HG03469 (cell line): ENCODE results near the gene IER5.

ENCODE experiments used
- ATAC-seq: cut with Tn5 transposase; IDR thresholded peaks from one replicate; pipeline ENCODE4 v1.9.1; 2021; ENCODE audit warnings: mild to moderate bottlenecking, moderate library complexity, moderate number of reproducible peaks; ENCODE audit not compliant: unreplicated experiment

IER5 gene

DNA sequence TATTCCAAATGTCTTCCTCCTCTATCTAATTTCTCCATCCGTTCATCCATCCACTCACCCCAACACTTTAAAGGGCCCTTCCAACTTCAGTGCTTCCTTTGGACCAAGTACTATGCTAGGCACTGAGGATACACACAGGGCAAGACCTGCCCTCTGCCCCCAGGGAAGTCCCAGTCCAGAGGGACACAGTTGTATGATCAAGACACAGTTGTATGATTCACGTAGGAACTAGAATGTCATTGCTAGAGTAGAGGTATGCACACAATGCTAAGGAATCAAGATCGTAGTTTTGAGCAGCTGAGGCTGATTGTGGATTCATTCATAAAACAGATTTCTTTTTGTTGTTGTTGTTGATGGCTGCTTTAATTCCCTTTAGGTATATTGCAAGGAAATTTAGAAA, 11.6 kb upstream of the IER5 start:
- ATAC-seq, result no peak

DNA sequence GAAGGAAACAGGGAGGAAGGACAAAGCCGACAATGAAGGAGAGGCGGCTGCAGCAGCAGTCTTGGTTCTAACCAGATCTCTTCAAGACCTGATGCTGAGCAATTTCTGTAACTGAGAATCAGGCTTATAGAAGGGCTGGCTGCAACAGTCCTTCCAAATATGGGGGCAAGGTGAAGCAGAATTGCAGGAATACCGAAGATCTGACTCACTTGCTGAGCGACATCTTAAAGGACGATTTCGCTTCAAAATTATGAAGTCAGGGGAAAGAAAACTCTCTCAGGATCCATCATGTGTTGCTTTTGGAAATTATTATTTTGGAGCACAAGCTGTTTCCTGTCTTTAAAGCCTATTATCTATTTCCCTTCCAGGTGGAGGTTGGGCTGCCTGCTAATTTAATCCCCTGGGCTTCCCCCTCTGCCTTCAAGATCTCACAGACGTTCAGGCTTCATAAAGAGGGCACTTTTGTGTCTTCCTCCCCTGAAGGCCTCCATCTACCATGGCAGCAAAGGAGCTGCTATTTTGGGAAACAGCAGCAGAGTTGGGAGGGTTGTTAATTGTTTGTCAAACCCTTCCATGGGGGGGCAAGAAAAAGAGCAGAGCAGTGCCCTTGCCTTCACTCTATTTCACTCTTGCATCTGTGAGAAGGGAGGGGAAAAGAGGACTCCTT, 10.8 kb upstream of the IER5 start:
- no peak for ATAC-seq

DNA sequence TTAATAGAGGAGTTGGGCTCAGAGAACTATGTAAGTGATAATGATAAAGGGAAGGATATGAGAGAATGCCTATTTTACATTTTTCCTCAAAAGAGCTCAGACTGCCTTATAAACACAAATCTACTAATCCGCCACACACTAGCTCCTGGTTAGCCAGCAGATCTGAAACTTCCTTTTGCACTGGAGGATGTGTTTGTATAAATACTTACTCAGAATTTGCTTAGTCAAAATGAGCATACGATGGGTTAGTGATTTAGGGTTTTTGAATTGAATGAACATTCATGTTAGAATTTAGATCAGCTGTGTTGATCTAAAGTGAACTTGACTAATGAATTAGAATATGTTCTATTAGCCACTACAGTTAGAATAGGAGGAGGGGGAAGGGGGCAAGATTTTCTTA, 9.1 kb upstream of the IER5 start:
- no peak for ATAC-seq

DNA sequence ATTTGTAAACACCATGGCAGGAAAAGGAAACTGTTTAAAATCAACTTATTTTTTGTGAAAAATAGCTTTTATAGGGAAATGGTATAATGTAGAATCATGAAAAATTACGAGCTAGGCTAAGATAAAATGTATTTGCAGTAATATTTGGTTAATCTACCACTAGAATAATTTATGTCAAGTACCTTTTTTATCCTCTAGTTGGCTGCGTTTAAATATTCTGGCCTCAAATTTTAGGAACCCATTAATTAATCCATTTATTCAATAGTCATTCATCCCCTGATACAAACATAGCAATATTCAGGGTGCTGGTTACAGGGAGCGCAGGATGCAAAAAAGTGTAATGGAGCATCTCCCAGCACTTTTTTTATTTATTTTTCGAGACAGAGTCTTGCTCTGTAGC, 8.6 kb upstream of the IER5 start:
- no peak for ATAC-seq

DNA sequence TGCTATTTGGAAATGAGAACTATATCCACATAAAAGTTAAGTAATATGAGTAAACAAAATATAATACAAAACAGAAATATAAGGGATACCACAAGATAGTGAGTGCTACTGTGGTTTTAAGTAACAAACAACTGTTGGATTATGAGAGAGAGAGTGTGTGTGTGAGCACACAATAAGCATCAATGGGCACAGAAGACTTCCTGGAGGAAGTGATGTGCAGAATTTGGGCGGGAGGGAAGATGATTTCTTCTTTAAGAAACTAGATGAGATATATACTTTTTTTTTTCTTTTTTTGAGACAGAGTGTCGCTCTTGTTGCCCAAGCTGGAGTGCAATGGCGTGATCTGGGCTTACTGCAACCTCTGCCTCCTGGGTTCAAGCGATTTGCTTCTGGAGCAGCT, 7.9 kb upstream of the IER5 start:
- ATAC-seq, result no peak

DNA sequence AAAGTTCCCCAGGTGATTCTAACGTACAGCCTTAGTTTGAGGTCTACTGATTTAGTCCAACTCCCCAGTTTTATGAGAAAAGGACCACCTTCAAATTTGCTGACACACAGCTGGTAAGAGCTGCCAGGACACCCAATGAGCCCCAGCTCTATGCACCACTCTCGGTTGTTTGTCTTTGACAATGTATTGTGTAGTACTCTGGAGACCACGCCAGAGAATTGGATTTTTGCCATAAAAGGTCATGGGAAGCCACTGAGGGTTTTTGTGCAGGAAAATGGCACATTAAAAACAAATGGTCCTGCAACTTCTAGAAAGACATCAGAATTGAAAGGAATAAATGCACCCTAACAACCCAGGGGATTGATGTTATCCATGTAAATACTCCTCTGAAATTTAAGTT, 7.1 kb upstream of the IER5 start:
- no peak for ATAC-seq

DNA sequence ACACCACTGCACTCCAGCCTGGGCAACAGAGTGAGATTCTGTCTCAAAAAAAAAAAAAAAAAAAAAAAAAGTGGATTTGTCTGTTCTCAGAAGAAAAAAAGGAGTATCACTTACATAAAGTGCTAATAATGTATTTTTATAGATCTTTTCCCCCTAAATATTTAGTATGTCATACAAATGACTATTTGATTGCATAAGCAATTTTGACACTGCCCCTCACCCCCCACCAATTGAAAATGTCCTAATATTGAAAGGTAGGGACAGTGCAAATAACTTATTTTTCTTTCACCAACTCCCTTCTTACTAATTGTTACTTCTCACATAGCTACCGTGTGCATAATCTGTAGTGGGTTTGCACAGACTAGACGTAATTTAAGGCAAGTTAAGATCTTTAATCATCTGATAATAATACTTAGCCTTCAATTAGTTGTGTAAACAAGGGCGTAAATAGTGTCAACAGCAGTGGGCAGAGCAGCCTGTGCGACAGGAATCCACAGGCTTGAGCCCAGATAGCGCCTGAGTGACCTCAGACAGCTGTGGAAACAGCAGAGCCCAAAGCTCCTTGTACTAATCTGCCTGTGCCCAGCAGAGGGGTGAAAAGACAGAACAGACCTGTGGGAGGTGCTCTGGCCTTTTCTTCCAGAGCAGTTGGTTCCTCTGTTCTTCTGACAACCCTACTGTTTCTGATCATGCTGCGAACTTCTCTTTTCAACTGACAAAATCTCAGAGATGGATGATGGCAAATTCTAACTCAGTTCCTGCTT, 4.5 kb upstream of the IER5 start:
- no peak for ATAC-seq

DNA sequence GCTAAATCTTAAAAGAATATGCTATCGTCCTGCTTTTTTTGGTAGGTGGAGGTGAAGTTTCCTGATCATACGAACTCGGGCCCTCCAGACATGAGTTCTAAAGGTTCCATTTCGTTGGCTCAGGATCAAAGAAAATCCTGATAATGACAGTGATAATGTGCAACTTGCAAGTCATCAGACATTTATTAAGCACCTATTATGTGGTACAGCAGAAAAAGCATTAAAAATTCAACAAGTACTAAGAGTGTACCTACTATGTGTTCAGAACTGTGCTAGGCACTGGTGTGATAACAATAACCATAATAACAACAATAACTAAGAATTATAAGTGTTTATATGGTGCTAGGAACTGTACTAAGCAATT, 3.9 kb upstream of the IER5 start:
- ATAC-seq, result no peak

DNA sequence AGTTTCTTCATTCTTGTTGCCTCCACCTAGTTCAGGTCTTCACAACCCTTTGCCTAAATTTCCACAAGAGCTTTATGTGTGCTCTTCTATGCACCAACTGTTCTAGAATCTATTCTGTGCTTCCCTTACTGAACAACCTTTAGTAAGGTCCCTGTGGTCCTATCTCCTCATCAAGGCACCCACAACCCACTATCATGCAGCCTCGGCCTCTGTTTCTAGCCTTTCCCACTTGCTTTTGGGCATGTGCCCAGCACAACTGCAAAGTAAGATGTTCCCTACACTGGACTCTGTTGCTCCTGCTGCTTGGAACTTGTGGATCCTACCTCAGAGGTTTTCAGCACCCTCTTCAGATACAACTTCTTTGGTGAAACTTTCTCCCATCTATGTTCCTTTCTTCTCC, 2.4 kb upstream of the IER5 start:
- no peak for ATAC-seq

DNA sequence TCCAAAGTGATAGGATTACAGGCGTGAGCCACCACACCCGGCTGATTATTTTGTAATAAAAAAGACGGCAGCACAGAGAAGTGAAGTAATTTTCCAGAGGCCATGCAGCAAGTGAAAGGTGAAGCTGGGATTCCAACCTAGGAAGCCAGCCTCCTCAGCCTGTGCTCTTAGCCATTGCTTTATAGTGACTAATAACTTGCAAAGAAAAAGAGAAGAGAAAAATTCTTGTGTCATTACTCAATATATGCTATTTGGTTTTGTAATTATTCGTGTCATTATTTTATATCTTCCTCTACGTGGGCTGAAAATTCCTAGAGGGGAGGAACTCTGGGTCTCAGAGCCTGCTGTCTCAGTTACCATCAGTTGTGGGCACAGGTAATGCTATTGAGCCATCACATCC, 1.6 kb upstream of the IER5 start:
- ATAC-seq, result no peak

DNA sequence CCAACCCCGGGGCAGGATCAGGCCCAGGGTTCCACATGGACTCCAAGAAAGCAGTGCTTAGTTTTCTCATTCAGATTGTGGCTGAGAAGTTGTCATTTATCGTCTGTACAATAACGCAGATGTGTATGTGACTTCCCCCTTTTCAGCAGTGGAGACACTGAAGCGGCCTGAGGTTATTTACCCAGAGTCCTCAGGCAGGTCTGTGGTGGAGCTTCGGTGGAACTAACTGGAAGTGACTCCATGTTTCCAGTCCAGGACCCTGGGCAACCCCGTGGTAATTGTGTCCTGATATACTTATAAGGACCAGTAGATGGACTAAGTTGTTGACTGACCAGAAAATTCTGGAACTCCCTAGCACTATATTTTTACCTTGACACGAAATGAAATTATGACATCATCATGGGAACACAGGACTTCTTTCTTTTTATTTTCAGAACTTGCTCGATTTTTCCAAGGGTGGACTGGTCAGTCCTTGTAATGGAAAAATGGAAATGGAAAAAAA, 1.0 kb upstream of the IER5 start:
- no peak for ATAC-seq

DNA sequence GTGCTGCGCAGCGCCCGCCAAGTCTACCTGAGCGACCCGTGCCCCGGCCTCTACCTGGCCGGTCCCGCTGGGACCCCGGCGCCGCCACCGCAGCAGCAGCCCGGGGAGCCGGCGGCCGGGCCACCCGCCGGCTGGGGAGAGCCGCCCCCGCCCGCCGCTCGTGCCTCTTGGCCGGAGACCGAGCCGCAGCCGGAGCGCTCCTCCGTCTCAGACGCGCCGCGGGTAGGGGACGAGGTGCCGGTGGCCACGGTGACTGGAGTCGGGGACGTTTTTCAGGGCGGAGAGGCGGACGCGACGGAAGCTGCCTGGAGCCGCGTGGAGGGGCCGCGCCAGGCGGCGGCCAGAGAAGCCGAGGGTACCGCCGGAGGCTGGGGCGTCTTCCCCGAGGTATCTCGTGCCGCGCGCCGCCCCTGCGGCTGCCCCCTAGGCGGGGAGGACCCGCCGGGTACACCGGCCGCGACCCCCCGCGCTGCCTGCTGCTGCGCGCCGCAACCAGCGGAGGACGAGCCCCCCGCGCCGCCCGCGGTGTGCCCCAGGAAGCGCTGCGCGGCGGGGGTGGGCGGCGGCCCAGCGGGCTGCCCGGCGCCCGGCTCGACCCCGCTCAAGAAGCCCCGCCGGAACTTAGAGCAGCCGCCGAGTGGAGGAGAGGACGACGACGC, 646 bp downstream of the IER5 start:
- ATAC-seq, result no peak

DNA sequence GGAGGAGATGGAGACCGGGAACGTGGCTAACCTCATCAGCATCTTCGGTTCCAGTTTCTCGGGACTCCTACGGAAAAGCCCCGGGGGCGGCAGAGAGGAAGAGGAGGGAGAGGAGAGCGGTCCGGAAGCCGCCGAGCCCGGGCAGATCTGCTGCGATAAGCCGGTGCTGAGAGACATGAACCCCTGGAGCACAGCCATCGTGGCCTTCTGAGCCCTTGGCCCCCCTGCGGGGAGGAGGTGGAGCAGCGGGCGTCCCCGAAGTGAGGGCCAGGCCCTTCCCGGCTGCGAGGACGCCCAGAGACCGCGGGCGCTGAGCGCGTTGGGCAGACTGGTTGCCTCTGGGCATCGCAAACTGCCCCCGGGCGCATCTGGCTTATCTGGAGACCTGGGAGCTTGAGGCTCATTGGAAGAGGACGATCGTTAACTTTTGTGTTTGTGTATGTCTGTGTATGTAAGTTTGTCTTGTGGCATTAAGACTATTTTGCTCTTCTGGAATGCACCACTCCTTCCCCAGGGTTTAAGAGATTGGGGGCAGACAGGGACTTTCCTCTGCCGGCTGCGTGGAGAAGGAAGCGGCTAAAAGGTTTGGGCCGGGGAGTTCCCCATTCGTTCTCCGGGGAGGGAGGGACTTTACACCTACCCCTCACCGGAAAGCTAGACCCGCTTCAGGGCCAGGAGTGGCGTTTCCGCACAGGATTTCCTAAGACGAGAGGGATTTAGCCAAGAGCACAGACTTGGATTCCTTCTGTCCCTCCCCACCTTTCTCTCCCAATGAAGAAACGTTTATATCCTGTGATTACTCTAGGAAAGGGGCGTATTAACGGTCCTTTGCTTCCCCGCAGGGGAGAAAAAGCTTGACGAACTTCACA, 1.4 kb downstream of the IER5 start:
- no peak for ATAC-seq

DNA sequence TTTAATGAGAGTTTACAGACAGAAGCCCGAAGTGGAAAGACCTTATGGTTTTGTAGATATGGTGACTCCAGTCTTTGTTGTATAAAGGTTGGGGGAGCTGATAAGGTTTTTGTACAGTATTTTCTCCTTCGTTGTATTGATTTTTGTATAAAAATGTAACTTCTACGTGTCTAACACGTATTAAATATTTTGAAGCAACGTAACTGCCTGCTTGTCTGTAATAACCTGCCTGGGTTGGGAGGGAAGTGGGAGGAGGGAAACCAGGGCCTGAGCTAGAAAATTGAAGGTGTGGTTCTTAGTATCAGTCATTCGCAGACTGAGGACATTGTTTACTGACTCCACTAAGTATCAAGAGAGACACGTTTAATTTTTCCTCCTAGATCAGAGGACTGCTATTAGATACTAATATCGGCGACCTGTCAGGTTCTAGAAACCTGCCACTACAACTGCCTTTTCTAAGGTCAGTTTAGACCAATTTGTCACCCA, 2.2 kb downstream of the IER5 start:
- no peak for ATAC-seq

DNA sequence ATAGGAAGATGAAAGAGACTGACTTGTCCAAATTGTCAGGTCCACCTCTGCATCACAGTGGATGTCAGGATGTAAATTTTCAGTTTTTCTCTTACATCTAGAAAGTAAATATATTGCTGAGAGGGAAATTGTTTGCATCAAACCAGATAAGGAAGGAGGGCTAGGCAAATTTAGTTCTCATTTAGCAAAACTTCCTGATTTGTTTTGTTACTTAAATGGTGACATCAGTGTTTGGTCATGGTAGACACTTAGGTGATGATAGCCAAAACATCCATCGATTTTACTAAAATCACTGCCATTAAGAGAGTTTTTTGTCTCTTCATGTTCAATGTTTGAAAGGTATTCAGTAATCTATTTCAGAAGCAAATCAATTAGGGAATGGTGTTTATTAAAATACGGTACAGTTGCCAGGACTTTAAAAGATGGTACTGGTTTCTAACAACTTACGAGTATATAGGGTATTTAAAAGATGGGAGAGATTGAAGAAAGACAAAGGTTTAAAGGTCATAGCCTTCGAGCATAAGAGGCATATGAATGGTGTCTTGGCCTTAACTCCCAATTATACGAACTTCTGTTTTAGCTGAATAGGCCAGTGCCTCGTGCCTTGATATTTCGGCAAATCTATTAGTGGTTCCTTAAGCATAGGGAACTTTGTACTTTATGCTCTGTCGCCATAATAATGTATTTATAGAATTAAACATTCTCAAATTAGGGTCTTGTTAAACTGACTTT, 3.0 kb downstream of the IER5 start:
- ATAC-seq, result no peak

DNA sequence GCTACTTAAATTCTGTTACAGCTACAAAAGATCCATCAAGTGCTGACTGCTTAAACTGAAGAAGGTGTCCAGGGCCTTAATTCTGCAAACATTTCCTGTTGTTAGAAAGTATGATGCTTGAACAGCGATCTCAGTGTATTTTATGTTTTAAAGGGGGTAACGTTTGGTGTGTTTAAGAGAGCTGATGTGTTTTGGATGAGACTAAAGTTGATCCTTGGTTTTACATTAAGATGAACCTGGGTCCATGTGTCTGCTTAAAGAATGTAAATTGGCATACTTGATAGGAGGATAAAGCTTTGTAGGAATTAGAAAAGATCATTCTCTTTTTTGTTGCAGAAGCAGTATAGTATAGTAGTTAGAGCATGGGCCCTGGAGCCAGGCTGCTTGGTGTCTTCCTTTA, 3.6 kb downstream of the IER5 start:
- ATAC-seq, result no peak

DNA sequence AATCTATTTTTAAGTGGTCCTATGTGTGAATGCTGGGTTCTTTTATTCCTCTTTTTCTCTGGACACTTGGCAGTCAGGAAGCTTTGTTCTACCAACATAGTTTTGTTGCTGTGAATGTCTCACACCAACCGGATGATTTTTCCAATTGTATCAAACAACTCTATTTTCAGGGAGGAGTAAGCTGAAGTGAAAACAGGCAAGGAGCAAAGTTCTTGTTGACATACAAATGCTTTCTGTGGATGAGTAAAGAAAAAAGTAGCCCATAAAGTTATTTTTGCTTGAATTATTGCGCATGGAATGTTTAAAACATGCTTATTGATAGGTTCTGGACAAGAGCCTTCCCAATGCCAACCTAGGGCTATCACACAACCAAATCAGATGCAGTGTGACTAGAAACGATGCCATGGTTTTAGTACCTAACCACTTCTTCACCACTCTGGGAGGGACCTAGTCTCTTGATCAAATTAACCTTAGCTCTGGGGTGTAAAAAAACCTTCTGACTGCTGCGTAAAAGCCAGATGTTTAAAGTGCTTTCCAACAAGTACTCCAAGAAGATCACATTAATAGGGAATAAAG, 4.5 kb downstream of the IER5 start:
- no peak for ATAC-seq

DNA sequence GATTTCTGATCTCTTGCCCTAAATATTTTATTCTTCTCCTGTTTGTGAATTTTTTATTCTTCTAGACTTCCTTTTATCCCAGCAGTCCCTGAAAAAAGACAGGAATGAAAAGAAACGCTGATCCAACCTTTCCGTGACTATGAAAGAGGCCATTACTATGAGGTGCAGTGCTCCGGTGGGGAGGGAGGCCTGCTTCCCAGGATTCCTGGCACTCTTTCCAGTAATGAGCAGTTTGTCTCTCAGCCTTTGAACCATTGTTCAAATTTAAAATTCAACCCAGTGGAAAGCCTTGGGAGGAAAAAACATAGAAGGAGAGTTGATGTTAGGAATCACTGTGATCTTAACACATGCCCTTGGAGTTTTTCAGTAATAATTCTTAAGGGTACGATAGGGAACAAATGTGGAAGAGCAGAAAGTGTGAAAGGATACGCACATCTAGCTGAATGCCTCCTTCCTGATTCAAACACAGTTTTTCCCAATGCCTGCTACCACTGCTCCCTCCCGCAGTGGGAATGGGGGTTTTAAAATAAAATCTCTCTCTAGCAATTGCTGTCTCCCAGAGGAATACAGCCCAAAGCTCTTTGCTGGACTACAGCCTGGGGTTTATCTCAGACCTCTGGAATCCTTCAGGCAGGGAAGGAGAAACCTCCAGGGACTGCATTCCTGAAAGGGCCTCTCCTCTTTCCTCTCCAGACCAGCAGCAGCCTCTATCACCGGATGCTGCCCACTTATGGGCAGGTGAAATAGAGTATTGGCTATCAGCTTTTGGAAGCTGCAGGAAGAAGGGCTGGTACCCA, 6.1 kb downstream of the IER5 start:
- ATAC-seq, result no peak

DNA sequence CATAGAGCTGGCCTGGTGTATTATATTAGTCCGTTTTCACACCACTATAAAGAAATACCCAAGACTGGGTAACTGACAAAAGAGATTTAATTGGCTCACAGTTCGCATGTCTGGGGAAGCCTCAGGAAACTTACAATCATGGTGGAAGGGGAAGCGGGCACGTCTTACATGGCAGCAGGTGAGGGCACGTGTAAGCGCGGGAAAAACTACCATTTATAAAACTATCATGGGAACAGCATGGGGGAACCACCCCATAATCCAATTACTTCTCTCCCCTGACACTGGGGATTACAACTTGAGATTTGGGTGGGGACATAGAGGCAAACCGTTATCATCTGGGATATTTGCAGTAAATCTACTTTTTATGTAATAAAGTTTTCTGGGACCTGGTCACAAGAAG, 6.8 kb downstream of the IER5 start:
- no peak for ATAC-seq
